SJSA1 (cell line): Measurements from ENCODE around the gene GATB. TPM values are rescaled to one million over a fixed set of nuclear protein-coding genes. Genes with fewer than 3 reads are reported as not detected.

Experiments
- DNase-seq, 2 experiments: peaks; one replicate each; pipeline ENCODE4 v3.0.0-alpha.2; 2015 to 2020; ENCODE audit warnings: low spot score in 2 of 2, low read depth in 1 of 2
- H3K27ac ChIP-seq: fragments of 250-450 bp; sonication (Bioruptor Pico); 2 replicates; pipeline ENCODE4 v1.5.1; 2020; ENCODE audit warnings: mild to moderate bottlenecking, moderate library complexity
- H3K27me3 ChIP-seq: fragments of 250-450 bp; sonication (Bioruptor Pico); replicated peaks from 2 replicates; pipeline ENCODE4 v1.5.1; 2020; ENCODE audit warnings: mild to moderate bottlenecking, moderate library complexity
- H3K36me3 ChIP-seq: fragments of 250-450 bp; sonication (Bioruptor Pico); 2 replicates; pipeline ENCODE4 v1.5.1; 2020; ENCODE audit warnings: mild to moderate bottlenecking
- H3K4me1 ChIP-seq: fragments of 250-450 bp; sonication (Bioruptor Pico); replicated peaks from 2 replicates; pipeline ENCODE4 v1.6.1; 2021; ENCODE audit warnings: mild to moderate bottlenecking
- H3K4me3 ChIP-seq: fragments of 250-450 bp; sonication (Bioruptor Pico); 2 replicates; pipeline ENCODE4 v1.5.1; 2020; ENCODE audit warnings: mild to moderate bottlenecking
- H3K9me3 ChIP-seq: fragments of 250-450 bp; sonication (Bioruptor Pico); replicated peaks from 2 replicates; pipeline ENCODE4 v1.5.1; 2020; ENCODE audit warnings: mild to moderate bottlenecking
- total RNA-seq: library from RNA; depleted of rRNA; stranded (reverse); fragments of >200 nt; shearing (Covaris generic); gene quantifications from 2 replicates; pipeline ENCODE4 v1.2.3, GENCODE V29; 2014

The GATB gene
- total RNA-seq, 1 experiment from 2014 or later, result 21.9 TPM

DNA sequence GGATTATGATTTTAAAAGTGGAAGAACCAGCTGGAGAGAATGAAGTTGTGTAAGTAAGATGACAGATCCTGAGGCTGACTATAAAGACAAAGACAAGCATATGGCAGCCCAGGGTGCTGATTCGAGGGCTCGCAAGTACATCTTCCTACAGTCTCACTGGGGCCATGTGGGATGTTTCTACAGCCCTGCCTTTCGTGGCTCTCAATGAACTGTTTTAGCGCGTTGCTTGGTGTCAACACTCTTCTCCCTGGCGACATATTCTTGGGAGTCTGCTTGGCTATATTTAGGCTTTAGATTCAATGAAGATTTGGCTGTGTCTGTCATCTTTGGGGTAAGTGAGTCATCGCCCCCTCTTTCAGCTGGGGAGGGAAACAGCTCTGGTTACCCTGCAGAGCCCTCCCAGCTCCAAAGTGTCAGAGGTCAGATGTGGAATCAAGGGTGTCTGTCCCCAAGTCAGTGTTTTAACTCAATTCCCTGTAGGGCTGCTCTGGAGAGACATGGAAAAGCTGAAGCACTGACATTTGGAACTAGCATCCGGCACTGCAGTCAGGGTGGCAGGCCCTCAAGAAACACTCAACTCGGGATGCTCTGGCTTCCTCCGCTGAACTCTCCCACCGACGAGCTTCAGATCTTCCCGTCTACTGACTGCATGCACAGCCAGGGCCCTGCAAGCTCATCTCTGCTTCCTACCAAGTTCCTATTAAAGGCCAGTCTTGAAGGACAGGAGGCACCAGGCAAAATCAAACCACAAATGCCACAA lies 65.7 kb downstream of the GATB start:
- Histone ChIP-seq H3K27me3 (no peaks in the 10 kb centered on the region), H3K36me3 (peaks cover 3% of the 10 kb centered on the region; the same call in 1 of the 2 replicates), H3K4me3 (no peak overlapping the region), H3K27ac (no peak overlapping the region), H3K9me3 (no peaks in the 10 kb centered on the region), H3K4me1 (peaks cover 16% of the 10 kb centered on the region)
- DNase-seq, result no peak

DNA sequence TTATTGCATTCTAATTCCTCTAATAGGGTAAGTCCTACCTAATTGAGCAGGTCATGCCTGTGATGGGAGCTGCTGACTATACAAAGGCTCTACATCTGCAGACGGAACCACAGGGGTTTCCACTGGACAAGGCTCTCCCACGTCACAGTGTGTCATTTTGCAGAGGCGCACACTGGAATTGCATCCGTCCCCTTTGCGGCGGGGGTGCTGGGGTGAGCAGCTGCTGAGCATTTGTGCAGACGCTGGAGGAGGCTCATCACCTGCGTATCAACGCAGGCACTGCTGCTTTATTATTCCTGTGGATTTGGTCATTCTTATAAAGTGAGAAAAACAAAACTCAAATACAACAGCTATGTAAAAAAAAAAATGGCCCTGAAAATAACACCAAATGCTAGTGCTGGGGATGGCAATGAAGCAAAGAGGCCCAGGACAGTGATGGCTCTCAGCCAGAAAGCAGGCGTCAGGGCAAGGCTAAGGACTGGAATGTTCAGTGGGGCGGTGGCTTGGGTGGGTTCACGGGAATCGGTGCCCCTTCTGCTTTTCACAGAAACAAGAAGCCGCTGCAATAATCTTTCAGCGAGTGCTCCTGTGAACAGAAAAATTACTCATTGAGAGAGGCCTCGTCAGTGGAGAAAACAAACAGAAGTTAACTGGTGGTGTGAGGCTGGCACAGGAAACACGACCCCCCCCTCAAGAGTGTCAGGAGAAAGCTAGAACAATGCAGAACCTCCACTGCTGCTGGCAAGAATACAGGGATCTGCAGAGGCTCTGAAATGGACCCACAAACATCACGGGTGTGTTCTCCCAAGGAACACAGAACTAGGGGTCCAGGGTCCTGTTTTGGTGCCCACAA lies 67.8 kb downstream of the GATB start:
- no peaks in the 10 kb centered on the region for H3K27me3 ChIP-seq
- no peak overlapping the region for H3K27ac ChIP-seq
- H3K36me3 ChIP-seq, result no peaks in the 10 kb centered on the region; the same call in 1 of the 2 replicates
- H3K4me1 ChIP-seq, result peaks cover 26% of the 10 kb centered on the region
- H3K4me3 ChIP-seq, result no peak overlapping the region
- DNase-seq, result no peak
- H3K9me3 ChIP-seq, result no peaks in the 10 kb centered on the region

DNA sequence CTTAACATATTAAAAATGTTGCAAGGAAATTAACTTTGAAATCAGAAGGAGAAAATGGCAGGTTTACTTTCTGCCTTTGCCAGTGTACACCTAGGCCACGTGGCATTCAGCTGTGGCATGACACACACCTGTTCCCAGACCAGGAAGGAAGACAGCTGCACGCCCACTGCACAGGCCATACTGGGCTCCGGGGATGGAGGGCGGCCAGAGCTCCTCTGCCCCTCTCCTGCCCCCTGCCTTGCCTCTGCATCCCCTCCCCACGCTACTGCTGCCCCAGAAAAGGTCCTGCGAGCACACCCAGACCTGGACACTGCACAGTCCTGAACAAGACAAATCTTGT lies 68.4 kb downstream of the GATB start:
- H3K4me3 ChIP-seq, result no peak overlapping the region
- H3K27ac ChIP-seq, result no peak overlapping the region
- no peaks in the 10 kb centered on the region for H3K9me3 ChIP-seq
- no peaks in the 10 kb centered on the region for H3K27me3 ChIP-seq
- H3K36me3 ChIP-seq, result no peaks in the 10 kb centered on the region; the same call in 1 of the 2 replicates
- no peak for DNase-seq
- peaks cover 26% of the 10 kb centered on the region for H3K4me1 ChIP-seq

DNA sequence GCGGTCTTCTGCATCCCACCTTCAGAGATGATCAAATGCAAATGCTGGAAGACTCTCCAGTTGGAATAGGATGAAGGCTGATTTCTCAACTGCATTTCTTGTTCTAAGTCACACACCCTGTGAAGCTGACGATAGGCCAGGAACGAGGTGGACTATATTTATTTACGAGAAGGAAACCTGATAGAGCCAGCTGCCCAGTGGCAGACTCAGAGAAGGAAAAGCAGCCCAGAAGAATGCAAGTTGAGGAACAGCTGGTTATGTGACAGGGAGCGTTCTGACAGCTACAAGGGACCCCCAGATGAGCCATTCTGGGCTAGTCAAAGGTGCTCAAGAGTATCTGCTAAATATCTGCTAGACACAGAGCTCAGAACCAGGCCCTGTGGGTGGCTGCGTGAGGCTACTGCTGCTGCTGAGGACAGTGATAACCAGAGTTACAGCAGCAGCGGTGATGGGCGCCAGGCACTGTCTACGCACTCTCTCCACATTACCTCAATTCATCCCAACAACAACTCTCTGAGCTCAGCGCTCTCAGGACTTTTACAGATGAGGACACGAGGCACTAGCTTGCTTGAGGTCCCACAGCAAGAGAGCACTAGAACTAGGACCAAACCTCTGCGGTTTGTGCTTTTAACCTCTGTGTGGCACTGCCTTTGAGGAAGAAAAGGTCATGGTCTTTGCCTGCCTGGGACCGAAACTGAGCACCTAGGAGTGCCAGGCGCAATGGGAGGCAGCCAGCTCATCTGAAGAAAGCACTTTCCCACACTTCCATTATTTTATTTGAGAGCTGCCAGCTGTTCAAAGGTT lies 69.0 kb downstream of the GATB start:
- Histone ChIP-seq H3K36me3 (no peaks in the 10 kb centered on the region; the same call in 1 of the 2 replicates), H3K4me1 (peaks cover 26% of the 10 kb centered on the region), H3K9me3 (no peaks in the 10 kb centered on the region), H3K4me3 (no peak overlapping the region), H3K27me3 (no peaks in the 10 kb centered on the region), H3K27ac (no peak overlapping the region)
- no peak for DNase-seq

DNA sequence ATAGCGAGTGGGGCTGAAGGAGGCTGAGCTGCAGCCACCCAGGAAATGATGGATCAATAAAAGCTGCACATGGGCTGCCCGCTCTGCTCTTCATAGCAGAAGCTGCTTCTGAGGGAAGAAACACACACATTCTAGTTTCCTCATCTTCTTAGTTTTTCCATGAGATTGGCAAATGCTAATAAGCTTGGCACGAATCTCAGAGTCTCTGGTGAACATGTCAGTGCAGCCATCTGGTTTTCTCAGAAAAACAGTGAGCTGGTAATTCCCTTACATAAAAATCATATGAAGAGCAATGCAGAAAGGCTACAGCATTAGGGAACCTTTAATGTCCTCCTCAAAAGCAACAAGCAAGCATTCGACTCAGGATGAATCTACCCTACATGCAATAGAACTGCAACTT lies 69.9 kb downstream of the GATB start:
- H3K9me3 ChIP-seq, result no peaks in the 10 kb centered on the region
- no peak overlapping the region for H3K4me3 ChIP-seq
- H3K27me3 ChIP-seq, result no peaks in the 10 kb centered on the region
- no peaks in the 10 kb centered on the region; the same call in 1 of the 2 replicates for H3K36me3 ChIP-seq
- no peak for DNase-seq
- H3K4me1 ChIP-seq, result peaks cover 26% of the 10 kb centered on the region
- peak overlapping the region; percentile 55 for H3K27ac ChIP-seq

DNA sequence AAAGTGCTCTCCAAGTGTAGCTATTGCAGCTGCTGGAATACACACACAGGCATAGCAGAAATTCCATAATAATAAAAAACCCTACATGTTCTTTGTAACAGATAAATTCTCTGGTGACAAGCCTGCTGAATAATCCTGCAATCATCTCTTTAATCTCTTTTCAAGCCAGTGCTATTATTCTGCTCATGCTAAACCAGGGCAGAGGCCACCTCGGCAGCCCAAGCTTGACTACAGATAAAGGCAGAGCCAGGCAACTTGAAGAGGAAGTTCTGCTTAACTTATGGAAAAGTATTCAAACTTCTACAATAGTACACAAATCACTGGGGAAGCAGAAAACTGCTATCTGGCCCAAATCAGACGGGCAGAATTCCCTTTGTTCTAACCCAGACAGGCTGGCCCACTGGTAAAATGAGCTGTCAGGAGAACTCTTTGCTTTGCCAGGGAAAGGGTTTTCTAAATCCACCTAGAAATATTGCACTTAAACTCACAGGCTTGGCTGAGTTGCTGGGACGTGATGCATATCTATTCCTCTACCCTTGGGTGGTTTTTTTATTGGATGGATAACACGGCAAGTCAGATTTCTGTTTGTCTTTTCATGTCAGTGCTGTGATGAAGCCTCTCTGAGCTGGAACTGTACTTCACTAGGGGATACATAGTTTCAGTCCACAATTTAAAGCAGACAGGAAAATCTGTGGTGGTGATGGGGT lies 70.5 kb downstream of the GATB start:
- no peaks in the 10 kb centered on the region; the same call in 1 of the 2 replicates for H3K36me3 ChIP-seq
- peaks cover 26% of the 10 kb centered on the region for H3K4me1 ChIP-seq
- peak overlapping the region; percentile 55 for H3K27ac ChIP-seq
- H3K9me3 ChIP-seq, result no peaks in the 10 kb centered on the region
- no peaks in the 10 kb centered on the region for H3K27me3 ChIP-seq
- peak in 1 of 2 experiments; percentile 55 for DNase-seq
- H3K4me3 ChIP-seq, result no peak overlapping the region

DNA sequence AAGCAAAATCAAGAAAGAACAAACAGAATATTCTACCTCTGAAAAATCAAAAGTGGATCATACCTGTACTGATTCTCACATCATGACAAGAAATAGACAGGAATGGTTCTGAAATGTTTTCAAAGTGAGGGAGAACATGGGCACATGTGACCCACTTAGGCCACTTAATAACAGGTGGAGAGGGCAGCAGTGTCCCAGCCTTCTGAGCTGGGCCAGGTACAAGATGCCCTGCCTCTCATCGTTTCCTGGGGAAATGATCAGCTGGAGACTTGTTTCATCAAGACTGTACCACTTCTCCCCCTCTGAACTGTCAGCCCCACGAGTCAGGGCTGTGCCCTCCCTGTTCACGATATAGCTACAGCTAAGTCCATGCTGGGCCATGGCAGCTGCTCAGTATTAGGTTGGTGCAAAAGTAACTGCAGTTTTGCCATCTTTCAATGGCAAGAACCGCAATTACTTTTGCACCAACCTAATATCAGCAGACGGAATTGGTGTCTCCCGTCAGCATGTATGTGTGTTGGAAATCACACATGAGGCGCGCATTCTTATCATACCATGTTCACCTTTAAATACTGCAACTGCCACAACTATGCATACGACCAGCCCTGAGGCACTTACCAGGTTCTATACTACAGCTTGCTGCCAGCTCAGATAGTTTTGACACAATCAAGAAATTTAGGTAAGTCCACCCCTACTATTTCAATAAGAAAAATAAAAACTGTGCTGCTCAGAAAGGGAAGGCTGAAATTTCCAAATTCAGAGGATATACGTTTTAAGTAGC lies 71.4 kb downstream of the GATB start:
- Histone ChIP-seq H3K4me3 (no peak overlapping the region), H3K4me1 (peaks cover 26% of the 10 kb centered on the region), H3K9me3 (no peaks in the 10 kb centered on the region), H3K36me3 (no peaks in the 10 kb centered on the region; the same call in 1 of the 2 replicates), H3K27ac (peak overlapping the region; percentile 55), H3K27me3 (no peaks in the 10 kb centered on the region)
- no peak for DNase-seq

DNA sequence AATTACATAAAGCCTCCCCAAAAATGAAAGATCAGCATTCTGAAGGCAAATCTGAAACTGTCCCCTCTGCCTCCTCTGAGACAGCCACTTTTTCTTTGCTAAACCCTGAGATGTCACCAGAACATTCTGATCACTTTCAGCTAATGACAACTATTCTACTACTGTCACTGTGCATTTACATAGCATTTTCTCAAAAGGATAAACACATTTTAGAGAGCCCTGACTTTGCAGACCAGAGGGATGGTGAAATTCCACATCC lies 72.1 kb downstream of the GATB start:
- H3K36me3 ChIP-seq, result no peaks in the 10 kb centered on the region; the same call in 1 of the 2 replicates
- peaks cover 26% of the 10 kb centered on the region for H3K4me1 ChIP-seq
- DNase-seq, result no peak
- H3K4me3 ChIP-seq, result no peak overlapping the region
- H3K27ac ChIP-seq, result no peak overlapping the region
- H3K27me3 ChIP-seq, result no peaks in the 10 kb centered on the region
- no peaks in the 10 kb centered on the region for H3K9me3 ChIP-seq

DNA sequence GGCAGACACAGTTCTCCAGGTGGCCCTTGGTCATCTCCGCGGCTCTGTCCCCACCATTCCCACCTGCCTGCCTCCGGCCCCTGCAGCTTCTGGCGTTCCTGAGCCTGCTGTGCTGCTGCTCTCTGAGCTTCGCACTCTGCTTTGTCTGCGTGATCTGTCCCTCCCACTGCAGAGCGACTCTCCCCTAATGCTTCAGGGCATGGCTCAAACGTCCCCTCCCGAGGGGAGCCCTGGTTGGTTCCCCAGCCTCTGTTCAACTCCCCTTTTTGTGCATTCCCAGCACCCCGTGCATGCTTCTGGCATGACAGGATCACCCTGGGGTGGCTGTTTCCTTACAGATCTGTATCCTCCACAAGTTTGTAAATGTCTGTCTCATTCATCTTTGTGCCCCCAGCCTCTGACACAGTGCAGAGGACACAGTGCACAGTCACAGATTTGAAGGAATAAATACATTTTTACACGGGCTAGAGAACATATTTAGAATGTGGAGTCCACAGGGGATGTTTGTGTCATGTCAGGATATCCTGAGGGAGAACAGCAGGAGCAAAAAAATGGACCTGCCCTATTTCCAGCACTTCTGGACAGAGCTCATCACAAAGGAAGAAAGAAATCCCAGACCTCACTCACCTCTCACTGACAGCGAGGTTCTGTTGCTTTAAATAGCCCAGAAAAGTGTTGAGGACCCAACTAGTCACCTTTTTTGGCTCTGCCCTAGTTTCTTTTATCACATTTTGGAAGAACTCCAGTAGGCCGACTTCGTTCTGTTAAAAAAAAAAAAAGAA lies 72.6 kb downstream of the GATB start:
- Histone ChIP-seq H3K27ac (no peak overlapping the region), H3K4me1 (peaks cover 26% of the 10 kb centered on the region), H3K4me3 (no peak overlapping the region), H3K9me3 (no peaks in the 10 kb centered on the region), H3K27me3 (no peaks in the 10 kb centered on the region), H3K36me3 (no peaks in the 10 kb centered on the region; the same call in 1 of the 2 replicates)
- DNase-seq, result no peak

DNA sequence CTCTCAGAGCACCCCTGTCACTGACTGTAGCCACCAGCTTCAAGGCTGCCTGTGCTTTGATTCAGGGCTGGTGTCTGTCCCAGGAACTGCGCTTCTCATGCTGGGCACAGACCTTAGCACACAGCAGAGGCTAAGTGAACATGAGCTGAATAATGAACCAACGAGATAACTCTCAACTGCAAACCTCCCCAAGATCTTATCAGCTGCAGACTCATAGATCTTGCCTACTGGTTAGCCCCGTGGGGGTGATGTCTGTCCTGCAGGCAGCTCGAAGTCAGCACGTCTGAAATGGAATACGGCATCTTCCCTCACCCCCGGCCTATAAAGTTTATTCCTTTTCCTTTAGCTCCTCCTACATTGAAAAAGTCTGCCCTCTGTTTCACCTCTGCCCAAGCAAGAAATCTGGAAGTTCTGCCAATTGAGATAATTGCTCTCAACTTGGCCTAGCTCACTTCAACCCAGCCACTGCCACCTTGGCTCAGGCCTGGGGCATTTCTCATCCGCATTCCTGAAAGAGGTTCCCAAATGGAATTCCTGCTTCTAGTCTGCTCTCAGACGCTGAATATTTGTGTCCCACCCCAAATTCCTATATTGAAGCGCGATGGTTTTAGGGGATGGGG lies 73.7 kb downstream of the GATB start:
- no peaks in the 10 kb centered on the region; the same call in 1 of the 2 replicates for H3K36me3 ChIP-seq
- peaks cover 26% of the 10 kb centered on the region for H3K4me1 ChIP-seq
- DNase-seq, result no peak
- H3K27ac ChIP-seq, result no peak overlapping the region
- no peaks in the 10 kb centered on the region for H3K9me3 ChIP-seq
- H3K4me3 ChIP-seq, result no peak overlapping the region
- no peaks in the 10 kb centered on the region for H3K27me3 ChIP-seq

DNA sequence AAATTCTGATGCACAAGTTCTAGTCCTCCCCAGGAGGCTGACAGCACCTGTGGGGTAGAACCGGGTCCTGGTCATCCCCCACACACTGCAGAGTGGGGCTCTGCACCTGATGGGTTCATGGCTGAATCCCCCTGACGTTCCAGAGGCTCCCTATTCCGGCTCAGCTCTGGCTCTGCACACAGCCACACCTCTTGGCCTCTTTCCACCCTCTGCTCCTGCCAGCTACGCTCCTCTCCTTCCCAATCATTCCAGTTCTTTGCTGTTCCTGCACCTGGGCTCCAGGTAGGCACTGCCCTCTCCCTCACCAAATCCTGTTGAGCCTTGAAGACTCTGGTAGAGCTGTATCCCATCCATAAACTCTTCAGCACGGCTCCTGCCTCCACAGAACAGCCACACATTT lies 75.5 kb downstream of the GATB start:
- Histone ChIP-seq H3K4me1 (peaks cover 12% of the 10 kb centered on the region), H3K27me3 (no peaks in the 10 kb centered on the region), H3K36me3 (no peaks in the 10 kb centered on the region), H3K27ac (no peak overlapping the region), H3K4me3 (no peak overlapping the region), H3K9me3 (no peaks in the 10 kb centered on the region)
- DNase-seq, result no peak

DNA sequence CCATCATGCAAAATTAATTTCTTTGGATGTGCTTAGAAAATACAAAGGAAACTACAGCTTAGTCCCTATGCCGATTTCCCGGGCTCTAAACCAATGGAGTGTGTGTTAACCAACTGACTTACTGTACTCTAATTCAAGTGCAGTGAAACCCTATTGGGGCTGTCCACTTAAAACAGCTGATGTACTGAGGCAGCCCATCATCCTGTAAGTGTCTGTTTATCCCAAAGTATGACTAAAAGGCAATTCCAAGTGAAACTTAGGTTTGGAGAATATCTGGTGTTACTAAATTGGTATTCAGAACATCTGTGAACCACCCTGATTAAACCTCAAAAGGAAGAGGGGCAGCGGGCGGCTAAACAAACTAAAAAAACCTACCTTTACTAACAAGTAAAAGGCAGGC lies 79.7 kb downstream of the GATB start:
- H3K27ac ChIP-seq, result no peak overlapping the region
- no peak overlapping the region for H3K4me3 ChIP-seq
- H3K9me3 ChIP-seq, result no peaks in the 10 kb centered on the region
- H3K36me3 ChIP-seq, result no peaks in the 10 kb centered on the region
- DNase-seq, result no peak
- no peaks in the 10 kb centered on the region for H3K4me1 ChIP-seq
- no peaks in the 10 kb centered on the region for H3K27me3 ChIP-seq
